ENCODE measurements around the gene MYH14. TPM values are rescaled to one million over a fixed set of nuclear protein-coding genes. Genes with fewer than 3 reads are reported as not detected.

MYH14 gene
- total and polyA plus RNA-seq, 2 of the 13 experiments (the other 11 are each of a cell fraction or from before 2014, with no cell fraction given), result 5.5 to 5.8 TPM

GRCh38 chr19:50333737-50334617, 130.6 kb downstream of the MYH14 start (continued):
- TF ChIP-seq HMGXB3 (CRISPR knock-in tag; IDR thresholded peaks at IDR 0.05; ENCODE audit: borderline replicate concordance) (0 out of 2 replicates have a peak, but pooled peaks have one; percentile 40), KAT7 (CRISPR knock-in tag; IDR thresholded peaks at IDR 0.05; ENCODE audit: borderline replicate concordance) (peak; percentile 29; the same call in 1 of the 2 replicates), ASH2L (IDR thresholded peaks at IDR 0.05; ENCODE audit: insufficient read length, low read depth, low read length) (peak; percentile 19), CREB1 (IDR thresholded peaks at IDR 0.05) (peak; percentile 89), CREB1 (CRISPR knock-in tag; IDR thresholded peaks at IDR 0.05) (peak; percentile 61; the same call in 1 of the 2 replicates), ZNF503 (CRISPR knock-in tag; IDR thresholded peaks at IDR 0.05) (0 out of 2 replicates have a peak, but pooled peaks have one; percentile 35), ZNF589 (CRISPR knock-in tag; conservative IDR thresholded peaks at IDR 0.05) (peak; percentile 85), ATF5 (CRISPR knock-in tag; IDR thresholded peaks at IDR 0.05; ENCODE audit: low read depth) (0 out of 2 replicates have a peak, but pooled peaks have one; percentile 79), NFKB2 (CRISPR knock-in tag; IDR thresholded peaks at IDR 0.05; ENCODE audit: borderline replicate concordance) (peak; percentile 92), PAWR (CRISPR knock-in tag; IDR thresholded peaks at IDR 0.05; ENCODE audit: borderline replicate concordance) (no peak), ZNF710 (CRISPR knock-in tag; IDR thresholded peaks at IDR 0.05; ENCODE audit: borderline replicate concordance) (peak; percentile 68; the same call in 1 of the 2 replicates), CREM (IDR thresholded peaks at IDR 0.05) (peak; percentile 9), CREM (CRISPR knock-in tag; IDR thresholded peaks at IDR 0.05) (no peak), BORCS8-MEF2B (CRISPR knock-in tag; IDR thresholded peaks at IDR 0.05) (peak; percentile 95), JUNB (CRISPR knock-in tag; IDR thresholded peaks at IDR 0.05; ENCODE audit: borderline replicate concordance) (no peak), PBX3 (CRISPR knock-in tag; IDR thresholded peaks at IDR 0.05; ENCODE audit: borderline replicate concordance) (peak; percentile 70; the same call in 1 of the 2 replicates), HOXA3 (CRISPR knock-in tag; IDR thresholded peaks at IDR 0.05) (peak; percentile 90), ZNF777 (CRISPR knock-in tag; IDR thresholded peaks at IDR 0.05) (peak; percentile 60; the same call in 1 of the 2 replicates)
